Measurements from ENCODE around the gene C1QTNF8. TPM values are rescaled to one million over a fixed set of nuclear protein-coding genes. Genes with fewer than 3 reads are reported as not detected.

Gene C1QTNF8
- total and polyA plus RNA-seq, 4 donors, result not detected

GRCh38 chr16:1140582-1141162 lies 44.6 kb upstream of the C1QTNF8 start:
- Histone ChIP-seq H3K4me1 (ENCODE audit: control insufficient read depth in 4 of 4, insufficient read depth in 4 of 4, low read length in 3 of 4) (peaks cover 3 to 8% (median 7%) of the 10 kb centered on the region in 4 donors), H3K4me3 (ENCODE audit: low read depth in 1 of 3, low read length in 3 of 3) (no peak overlapping the region), H3K9ac (ENCODE audit: low read depth in 1 of 2, low read length in 2 of 2) (no peak overlapping the region), H3K27ac (ENCODE audit: low read depth in 1 of 2, low read length in 2 of 2) (no peak overlapping the region), H3K36me3 (ENCODE audit: control insufficient read depth in 4 of 4, insufficient read depth in 3 of 4, low read depth in 1 of 4, low read length in 3 of 4) (no peaks in the 10 kb centered on the region), H3K9me3 (ENCODE audit: control insufficient read depth in 4 of 4, low read length in 3 of 4) (no peaks in the 10 kb centered on the region), H3K27me3 (ENCODE audit: control insufficient read depth in 4 of 4, insufficient read depth in 4 of 4, low read length in 3 of 4) (no peaks in the 10 kb centered on the region)
- no peak for DNase-seq (ENCODE audit: low spot score)
- WGBS, result 91% methylated on average over 23 of the region's 23 CpGs
- TF ChIP-seq GABPA (IDR thresholded peaks at IDR 0.05 in 1 of 2, conservative IDR thresholded peaks at IDR 0.05 in 1 of 2), result no peak
- TF ChIP-seq HNF4G (IDR thresholded peaks at IDR 0.05), result no peak
- no peak for TF ChIP-seq TAF1 (conservative IDR thresholded peaks at IDR 0.05)
- TF ChIP-seq RAD21 (IDR thresholded peaks at IDR 0.05), result no peak
- TF ChIP-seq YY1 (IDR thresholded peaks at IDR 0.05), result no peak
- TF ChIP-seq ZBTB33 (IDR thresholded peaks at IDR 0.05), result no peak
- TF ChIP-seq REST (IDR thresholded peaks at IDR 0.05), result no peak
- no peak for TF ChIP-seq MAX (IDR thresholded peaks at IDR 0.05)
- no peak for TF ChIP-seq NR2F2 (IDR thresholded peaks at IDR 0.05)
- TF ChIP-seq ATF3 (IDR thresholded peaks at IDR 0.05), result no peak
- TF ChIP-seq SP1 (IDR thresholded peaks at IDR 0.05), result no peak
- no peak for TF ChIP-seq FOXA2 (IDR thresholded peaks at IDR 0.05)
- TF ChIP-seq RXRA (IDR thresholded peaks at IDR 0.05), result no peak
- TF ChIP-seq FOXA1 (IDR thresholded peaks at IDR 0.05), result no peak

GRCh38 chr16:1137604-1138003 lies 41.6 kb upstream of the C1QTNF8 start:
- H3K27ac ChIP-seq (ENCODE audit: low read depth in 1 of 2, low read length in 2 of 2), result no peak overlapping the region
- H3K9ac ChIP-seq (ENCODE audit: low read depth in 1 of 2, low read length in 2 of 2), result no peak overlapping the region
- DNase-seq (ENCODE audit: low spot score), result no peak
- H3K27me3 ChIP-seq (ENCODE audit: control insufficient read depth in 4 of 4, insufficient read depth in 4 of 4, low read length in 3 of 4), result no peaks in the 10 kb centered on the region
- H3K36me3 ChIP-seq (ENCODE audit: control insufficient read depth in 4 of 4, insufficient read depth in 3 of 4, low read depth in 1 of 4, low read length in 3 of 4), result no peaks in the 10 kb centered on the region
- TF ChIP-seq MAX (IDR thresholded peaks at IDR 0.05), result no peak
- TF ChIP-seq NR2F2 (IDR thresholded peaks at IDR 0.05), result no peak
- no peak for TF ChIP-seq JUND (IDR thresholded peaks at IDR 0.05)
- no peak for TF ChIP-seq HNF4A (conservative IDR thresholded peaks at IDR 0.05)
- TF ChIP-seq FOXA1 (IDR thresholded peaks at IDR 0.05), result no peak
- TF ChIP-seq HNF4G (IDR thresholded peaks at IDR 0.05), result no peak
- no peak for TF ChIP-seq CTCF (IDR thresholded peaks at IDR 0.05; ENCODE audit: low read depth, low read length, missing input control)
- TF ChIP-seq FOXA2 (IDR thresholded peaks at IDR 0.05), result no peak
- TF ChIP-seq SP1 (IDR thresholded peaks at IDR 0.05), result no peak
- H3K9me3 ChIP-seq (ENCODE audit: control insufficient read depth in 4 of 4, low read length in 3 of 4), result no peaks in the 10 kb centered on the region
- WGBS, result 91% methylated on average over 24 of the region's 24 CpGs
- peaks cover 12 to 36% (median 27%) of the 10 kb centered on the region in 4 donors for H3K4me1 ChIP-seq (ENCODE audit: control insufficient read depth in 4 of 4, insufficient read depth in 4 of 4, low read length in 3 of 4)
- H3K4me3 ChIP-seq (ENCODE audit: low read depth in 1 of 3, low read length in 3 of 3), result no peak overlapping the region

Data from liver (tissue), 9 donors.